Activated CD8-positive, alpha-beta memory T cell treated with anti-CD3 and anti-CD28 coated beads for 36 hours (primary cell): ENCODE measurements around the gene NAT8L. TPM values are rescaled to one million over a fixed set of nuclear protein-coding genes. Genes with fewer than 3 reads are reported as not detected.

Experiments
- CTCF ChIA-PET: fragments of 350-600 bp; sonication (Branson Sonifier 250); formaldehyde crosslinking; loops from one replicate; lab custom pipeline; 2021; ENCODE audit warnings: antibody characterized with exemption; lab: Charles Lee
- POLR2A ChIA-PET: fragments of 350-600 bp; sonication (Branson Sonifier 250); formaldehyde crosslinking; loops from one replicate; lab custom pipeline; 2021; ENCODE audit warnings: antibody characterized with exemption; lab: Charles Lee
- total RNA-seq, 2 experiments: library from RNA; stranded (reverse); gene quantifications; one replicate each; pipeline ENCODE4 v1.2.3, GENCODE V29; 2021

NAT8L gene
- total RNA-seq, 2 experiments from 2014 or later, result 0.59 to 0.65 TPM

DNA sequence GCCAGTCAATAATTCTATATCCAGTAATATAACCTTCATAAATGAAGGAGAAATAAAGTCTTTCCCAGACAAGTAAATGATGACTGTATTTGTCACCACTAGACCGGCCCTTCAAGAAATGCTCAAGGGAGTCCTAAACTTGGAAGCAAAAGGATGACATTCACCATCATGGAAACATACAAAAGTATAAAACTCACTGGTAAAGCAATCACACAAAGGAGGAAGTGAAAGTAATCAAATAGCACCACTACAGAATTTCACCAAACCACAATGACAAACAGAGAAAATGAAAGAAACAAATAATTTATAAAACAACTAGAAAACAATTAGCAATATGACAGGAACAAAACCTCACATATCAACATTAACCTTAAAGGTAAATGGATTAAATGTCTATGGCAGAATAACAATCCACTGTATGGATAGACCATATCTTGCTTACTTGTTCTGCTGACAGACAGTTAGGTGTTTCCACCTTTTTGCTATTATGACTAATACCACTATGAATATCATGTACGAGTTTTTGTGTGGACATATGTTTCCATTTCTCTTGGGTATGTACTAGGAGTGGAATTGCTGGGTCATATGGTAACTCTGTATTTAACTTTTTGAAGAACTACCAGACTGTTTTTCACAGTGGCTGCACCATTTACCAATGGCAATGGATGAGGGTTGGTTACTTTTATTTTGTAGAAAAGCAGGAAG, 44.9 kb downstream of the NAT8L start:
- POLR2A ChIA-PET, result no interaction called here

DNA sequence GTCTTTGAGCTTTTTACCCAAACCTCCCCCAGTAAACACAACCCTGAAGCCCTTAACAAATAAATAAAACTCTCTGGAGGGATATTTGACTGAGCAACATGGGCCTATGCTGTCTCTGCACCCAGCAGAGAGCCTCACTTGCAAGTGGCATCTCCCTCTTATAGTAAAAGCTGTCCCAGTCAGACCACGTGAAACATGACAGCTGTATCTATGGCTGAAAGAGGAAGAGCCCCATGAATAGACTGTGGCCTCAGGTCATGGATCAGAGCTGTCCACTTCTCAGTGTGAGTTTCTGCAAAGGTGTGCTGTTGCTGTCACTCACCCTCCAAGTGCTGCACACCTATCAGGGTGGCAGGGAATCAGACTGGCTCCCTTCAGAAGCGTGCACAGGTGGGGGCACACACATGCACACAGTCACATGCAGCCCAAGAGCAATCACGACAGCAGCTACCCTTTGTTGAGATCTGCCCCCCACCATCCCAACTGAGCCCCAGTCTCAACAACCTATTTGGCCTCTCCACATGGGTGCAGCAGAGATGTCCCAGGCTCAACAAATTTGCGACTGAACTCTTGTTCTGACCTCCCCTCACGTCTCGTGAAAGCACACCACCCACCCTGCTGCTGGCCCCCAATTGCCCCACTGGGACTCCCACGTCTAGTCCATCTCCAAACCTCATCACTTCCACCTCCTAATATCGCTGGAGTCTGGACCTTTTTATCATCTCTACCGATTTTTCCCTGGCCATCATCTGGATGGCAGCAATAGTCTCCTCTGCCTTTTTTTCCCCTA, 45.6 kb downstream of the NAT8L start:
- CTCF ChIA-PET, result no interaction called here
- POLR2A ChIA-PET, result no interaction called here

More for the DNA sequence above, 44.9 kb downstream of the NAT8L start:
- CTCF ChIA-PET, result no interaction called here

DNA sequence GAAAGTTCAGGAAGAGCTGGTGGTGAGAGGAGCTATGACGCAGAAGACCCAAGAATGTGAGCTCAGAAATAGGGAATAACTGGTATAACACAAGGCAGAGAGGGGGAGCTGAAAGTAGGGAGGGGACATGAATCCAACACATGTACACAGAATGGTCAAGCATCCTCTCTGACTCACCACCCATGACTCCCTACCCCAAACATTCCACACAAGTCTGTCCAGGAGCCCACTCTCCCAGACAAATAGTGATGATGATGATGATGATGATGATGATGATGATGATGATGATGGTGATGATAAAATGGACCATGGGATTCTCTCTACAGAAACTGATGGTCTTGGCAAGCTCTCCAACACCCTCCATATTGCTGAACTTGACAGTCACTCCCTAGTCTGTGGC, 46.4 kb downstream of the NAT8L start:
- POLR2A ChIA-PET, result no interaction called here
- CTCF ChIA-PET, result no interaction called here

DNA sequence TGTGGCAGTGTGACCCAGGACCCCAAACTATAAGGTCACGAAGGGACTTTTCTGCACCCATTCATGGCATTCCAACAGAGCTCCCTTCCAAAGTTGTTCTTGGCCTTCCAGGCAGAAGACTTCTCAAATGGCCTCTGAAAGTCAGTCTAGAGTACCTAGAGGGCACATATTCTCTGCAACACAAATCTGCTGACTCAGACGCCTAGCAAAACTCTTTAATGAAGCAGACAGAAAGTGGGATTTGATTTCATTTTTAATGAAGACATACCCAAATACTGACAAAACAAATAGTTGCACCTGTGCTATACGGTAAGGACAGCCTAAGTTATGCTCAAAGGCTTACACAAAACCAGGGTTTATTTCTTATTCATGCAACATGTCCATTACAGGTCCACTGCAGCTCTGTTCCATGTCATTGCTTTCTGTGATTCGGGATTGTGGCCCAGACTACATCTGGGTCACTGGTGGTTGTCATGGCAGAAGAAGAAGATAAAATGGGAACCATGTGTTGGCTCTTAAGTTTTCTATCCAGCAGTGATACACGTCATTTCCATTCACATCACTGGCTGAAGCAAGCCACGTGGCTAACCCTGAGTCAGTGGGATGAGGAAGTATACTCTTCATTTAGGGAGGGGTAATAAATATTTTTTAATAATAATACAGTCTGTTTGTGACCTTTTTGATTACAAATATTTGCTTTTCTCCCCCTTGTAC, 57.7 kb downstream of the NAT8L start:
- ChIA-PET CTCF (no interaction called here), POLR2A (no interaction called here)

Other genes starting within 250 kb of the NAT8L start
- gene LETM1, start 203.2 kb upstream of the NAT8L start, total RNA-seq, result 10 to 100 TPM; 88.8 to 94.7 TPM
- gene NSD2, start 187.9 kb upstream of the NAT8L start, total RNA-seq, result 100 to 1,000 TPM; 166 to 177 TPM
- 10 to 100 TPM; 43.4 to 50.5 TPM for gene NELFA, start 50.4 kb upstream of the NAT8L start, total RNA-seq
- 10 to 100 TPM; 22.6 to 25.9 TPM for gene HAUS3, start 182.8 kb downstream of the NAT8L start, total RNA-seq
- gene POLN, start 182.8 kb downstream of the NAT8L start, total RNA-seq, result 1 to 10 TPM; 1.2 to 2.2 TPM
- gene MXD4, start 202.8 kb downstream of the NAT8L start, total RNA-seq, result 1 to 10 TPM; 3.7 to 5.0 TPM